ENCODE data around the gene S100A1. TPM values are rescaled to one million over a fixed set of nuclear protein-coding genes. Genes with fewer than 3 reads are reported as not detected.

S100A1 gene
- total and polyA plus RNA-seq, 2 donors from 2014 or later = 83.1 to 332 TPM

DNA sequence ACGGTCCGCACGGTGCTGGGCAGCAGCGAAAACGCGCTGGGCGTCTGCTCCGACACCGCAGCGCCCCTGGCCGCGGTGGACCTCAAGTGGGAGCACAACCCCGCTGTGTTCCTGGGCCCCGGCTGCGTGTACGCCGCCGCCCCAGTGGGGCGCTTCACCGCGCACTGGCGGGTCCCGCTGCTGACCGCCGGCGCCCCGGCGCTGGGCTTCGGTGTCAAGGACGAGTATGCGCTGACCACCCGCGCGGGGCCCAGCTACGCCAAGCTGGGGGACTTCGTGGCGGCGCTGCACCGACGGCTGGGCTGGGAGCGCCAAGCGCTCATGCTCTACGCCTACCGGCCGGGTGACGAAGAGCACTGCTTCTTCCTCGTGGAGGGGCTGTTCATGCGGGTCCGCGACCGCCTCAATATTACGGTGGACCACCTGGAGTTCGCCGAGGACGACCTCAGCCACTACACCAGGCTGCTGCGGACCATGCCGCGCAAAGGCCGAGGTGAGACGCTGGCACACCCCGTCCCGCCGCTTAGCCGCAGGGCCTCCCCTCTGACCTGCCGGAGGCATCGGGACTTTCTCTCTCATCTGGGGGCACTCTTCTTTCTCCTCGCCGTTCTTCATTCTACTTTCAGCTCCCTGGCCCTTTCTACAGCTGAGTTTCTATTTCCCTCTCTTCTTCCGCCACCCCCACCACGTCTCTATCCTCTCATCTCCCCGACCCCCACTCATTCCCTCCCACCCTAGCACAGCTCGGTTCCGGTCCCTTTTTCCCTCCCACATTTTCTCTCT is 51.3 kb downstream of the S100A1 start:
- H3K4me1 ChIP-seq (ENCODE audit: control insufficient read depth in 2 of 3, insufficient read depth in 2 of 3, low read depth in 1 of 3, low read length in 3 of 3) = peaks cover 0 to 19% (median 6%) of the 10 kb centered on the region in 3 donors
- TF ChIP-seq, protein P1, sequence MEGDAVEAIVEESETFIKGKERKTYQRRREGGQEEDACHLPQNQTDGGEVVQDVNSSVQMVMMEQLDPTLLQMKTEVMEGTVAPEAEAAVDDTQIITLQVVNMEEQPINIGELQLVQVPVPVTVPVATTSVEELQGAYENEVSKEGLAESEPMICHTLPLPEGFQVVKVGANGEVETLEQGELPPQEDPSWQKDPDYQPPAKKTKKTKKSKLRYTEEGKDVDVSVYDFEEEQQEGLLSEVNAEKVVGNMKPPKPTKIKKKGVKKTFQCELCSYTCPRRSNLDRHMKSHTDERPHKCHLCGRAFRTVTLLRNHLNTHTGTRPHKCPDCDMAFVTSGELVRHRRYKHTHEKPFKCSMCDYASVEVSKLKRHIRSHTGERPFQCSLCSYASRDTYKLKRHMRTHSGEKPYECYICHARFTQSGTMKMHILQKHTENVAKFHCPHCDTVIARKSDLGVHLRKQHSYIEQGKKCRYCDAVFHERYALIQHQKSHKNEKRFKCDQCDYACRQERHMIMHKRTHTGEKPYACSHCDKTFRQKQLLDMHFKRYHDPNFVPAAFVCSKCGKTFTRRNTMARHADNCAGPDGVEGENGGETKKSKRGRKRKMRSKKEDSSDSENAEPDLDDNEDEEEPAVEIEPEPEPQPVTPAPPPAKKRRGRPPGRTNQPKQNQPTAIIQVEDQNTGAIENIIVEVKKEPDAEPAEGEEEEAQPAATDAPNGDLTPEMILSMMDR (IDR thresholded peaks at IDR 0.05; ENCODE audit: borderline replicate concordance, extremely low read depth, insufficient read depth) = no peak
- peak overlapping the region in 2 of 3 donors; percentile 42 to 66 for H3K9ac ChIP-seq (ENCODE audit: low read length in 3 of 3)
- H3K36me3 ChIP-seq (ENCODE audit: control insufficient read depth in 2 of 3, insufficient read depth in 3 of 3, low read length in 3 of 3) = peaks cover 0 to 3% (median 0%) of the 10 kb centered on the region in 3 donors
- no peak for FAIRE-seq
- intact Hi-C loops (cut with DNase I) = loop anchor here (10.0 kb wide), 1 partner anchor 85 kb away; no protein-coding TSS in a partner anchor
- H3K4me3 ChIP-seq (ENCODE audit: low read length in 3 of 3) = peak overlapping the region; percentile 61 to 73 (median 64)
- H3K27ac ChIP-seq (ENCODE audit: low read depth in 2 of 2, low read length in 2 of 2) = peak overlapping the region; percentile 74 to 77
- H3K27me3 ChIP-seq (ENCODE audit: control insufficient read depth, insufficient read depth, low read length) = no peaks in the 10 kb centered on the region
- peak in 4 of 5 donors; percentile 54 to 79 (median 64) for DNase-seq
- H3K9me3 ChIP-seq (ENCODE audit: control insufficient read depth in 2 of 3, insufficient read depth in 1 of 3, low read length in 3 of 3) = no peaks in the 10 kb centered on the region

DNA sequence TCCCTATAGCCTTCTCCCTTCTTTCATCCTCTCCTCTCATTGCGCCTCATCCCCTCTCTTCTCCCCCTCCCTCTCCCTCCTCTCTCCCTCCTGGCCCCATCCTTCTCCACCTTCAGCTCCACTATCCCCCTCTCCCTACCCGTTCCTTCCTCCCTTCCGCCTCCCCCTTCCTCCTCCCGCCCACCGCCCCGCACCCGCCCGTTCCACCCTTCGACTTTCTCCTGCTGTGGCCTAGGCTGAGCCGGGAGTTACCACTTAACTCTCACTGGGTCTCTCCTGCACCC is 51.8 kb downstream of the S100A1 start:
- H3K27ac ChIP-seq (ENCODE audit: low read depth in 2 of 2, low read length in 2 of 2) = peak overlapping the region in 1 of 2 donors; percentile 45
- peak overlapping the region in 1 of 3 donors; percentile 42 for H3K9ac ChIP-seq (ENCODE audit: low read length in 3 of 3)
- peaks cover 0 to 3% (median 0%) of the 10 kb centered on the region in 3 donors for H3K36me3 ChIP-seq (ENCODE audit: control insufficient read depth in 2 of 3, insufficient read depth in 3 of 3, low read length in 3 of 3)
- H3K4me3 ChIP-seq (ENCODE audit: low read length in 3 of 3) = peak overlapping the region; percentile 61 to 73 (median 64)
- H3K9me3 ChIP-seq (ENCODE audit: control insufficient read depth in 2 of 3, insufficient read depth in 1 of 3, low read length in 3 of 3) = no peaks in the 10 kb centered on the region
- no peaks in the 10 kb centered on the region for H3K27me3 ChIP-seq (ENCODE audit: control insufficient read depth, insufficient read depth, low read length)
- TF ChIP-seq, protein P1 (IDR thresholded peaks at IDR 0.05; ENCODE audit: borderline replicate concordance, extremely low read depth, insufficient read depth) = no peak
- DNase-seq (peak in 3 of 5 donors; percentile 28 to 68 (median 62)), FAIRE-seq (no peak)
- intact Hi-C loops (cut with DNase I) = loop anchor here (10.0 kb wide), 1 partner anchor 85 kb away; no protein-coding TSS in a partner anchor
- peaks cover 0 to 19% (median 6%) of the 10 kb centered on the region in 3 donors for H3K4me1 ChIP-seq (ENCODE audit: control insufficient read depth in 2 of 3, insufficient read depth in 2 of 3, low read depth in 1 of 3, low read length in 3 of 3)

Other genes with a start within 250 kb of the S100A1 start
- 60.9 TPM for gene S100A8, start 237.4 kb upstream of the S100A1 start, total RNA-seq
- 17.5 TPM for gene S100A8, start 237.4 kb upstream of the S100A1 start, polyA plus RNA-seq (ENCODE audit: insufficient read depth, low read depth, low replicate concordance)
- gene S100A7A, start 211.9 kb upstream of the S100A1 start, total RNA-seq = not detected
- gene S100A7A, start 211.9 kb upstream of the S100A1 start, polyA plus RNA-seq (ENCODE audit: insufficient read depth, low read depth, low replicate concordance) = not detected
- not detected for gene S100A7, start 167.8 kb upstream of the S100A1 start, total RNA-seq
- not detected for gene S100A7, start 167.8 kb upstream of the S100A1 start, polyA plus RNA-seq (ENCODE audit: insufficient read depth, low read depth, low replicate concordance)
- 1,542 TPM for gene S100A6, start 92.4 kb upstream of the S100A1 start, total RNA-seq
- gene S100A6, start 92.4 kb upstream of the S100A1 start, polyA plus RNA-seq (ENCODE audit: insufficient read depth, low read depth, low replicate concordance) = 1,580 TPM
- 0.91 TPM for gene S100A5, start 87.5 kb upstream of the S100A1 start, total RNA-seq
- gene S100A5, start 87.5 kb upstream of the S100A1 start, polyA plus RNA-seq (ENCODE audit: insufficient read depth, low read depth, low replicate concordance) = 1.9 TPM
- 141 TPM for gene S100A4, start 82.6 kb upstream of the S100A1 start, total RNA-seq
- gene S100A4, start 82.6 kb upstream of the S100A1 start, polyA plus RNA-seq (ENCODE audit: insufficient read depth, low read depth, low replicate concordance) = 204 TPM
- 8.4 TPM for gene S100A3, start 79.2 kb upstream of the S100A1 start, total RNA-seq
- gene S100A3, start 79.2 kb upstream of the S100A1 start, polyA plus RNA-seq (ENCODE audit: insufficient read depth, low read depth, low replicate concordance) = 2.5 TPM
- 152 TPM for gene S100A2, start 62.6 kb upstream of the S100A1 start, total RNA-seq
- 416 TPM for gene S100A2, start 62.6 kb upstream of the S100A1 start, polyA plus RNA-seq (ENCODE audit: insufficient read depth, low read depth, low replicate concordance)
- 119 TPM for gene S100A16, start 15.3 kb upstream of the S100A1 start, total RNA-seq
- 174 TPM for gene S100A16, start 15.3 kb upstream of the S100A1 start, polyA plus RNA-seq (ENCODE audit: insufficient read depth, low read depth, low replicate concordance)
- gene S100A14, start 12.1 kb upstream of the S100A1 start, total RNA-seq = 75.9 TPM
- 35.6 TPM for gene S100A14, start 12.1 kb upstream of the S100A1 start, polyA plus RNA-seq (ENCODE audit: insufficient read depth, low read depth, low replicate concordance)
- gene S100A13, start 929 bp upstream of the S100A1 start, total RNA-seq = 225 TPM
- 299 TPM for gene S100A13, start 929 bp upstream of the S100A1 start, polyA plus RNA-seq (ENCODE audit: insufficient read depth, low read depth, low replicate concordance)
- gene CHTOP, start 5.6 kb downstream of the S100A1 start, total RNA-seq = 83.6 TPM
- gene CHTOP, start 5.6 kb downstream of the S100A1 start, polyA plus RNA-seq (ENCODE audit: insufficient read depth, low read depth, low replicate concordance) = 71.1 TPM
- gene SNAPIN, start 30.3 kb downstream of the S100A1 start, total RNA-seq = 46.2 TPM
- 59.8 TPM for gene SNAPIN, start 30.3 kb downstream of the S100A1 start, polyA plus RNA-seq (ENCODE audit: insufficient read depth, low read depth, low replicate concordance)
- gene ILF2, start 42.6 kb downstream of the S100A1 start, total RNA-seq = 110 TPM
- 197 TPM for gene ILF2, start 42.6 kb downstream of the S100A1 start, polyA plus RNA-seq (ENCODE audit: insufficient read depth, low read depth, low replicate concordance)
- 89.3 TPM for gene NPR1, start 50.3 kb downstream of the S100A1 start, total RNA-seq
- 57.8 TPM for gene NPR1, start 50.3 kb downstream of the S100A1 start, polyA plus RNA-seq (ENCODE audit: insufficient read depth, low read depth, low replicate concordance)
- gene INTS3, start 99.6 kb downstream of the S100A1 start, total RNA-seq = 74.8 TPM
- 42.7 TPM for gene INTS3, start 99.6 kb downstream of the S100A1 start, polyA plus RNA-seq (ENCODE audit: insufficient read depth, low read depth, low replicate concordance)
- 54.0 TPM for gene SLC27A3, start 147.0 kb downstream of the S100A1 start, total RNA-seq
- gene SLC27A3, start 147.0 kb downstream of the S100A1 start, polyA plus RNA-seq (ENCODE audit: insufficient read depth, low read depth, low replicate concordance) = 36.9 TPM

All from kidney (tissue), 14 donors.